Activated CD8-positive, alpha-beta memory T cell treated with anti-CD3 and anti-CD28 coated beads for 36 hours (primary cell): ENCODE results near the gene NUP37. TPM values are rescaled to one million over a fixed set of nuclear protein-coding genes. Genes with fewer than 3 reads are reported as not detected.
"Not testable (repeated sequence)": the region's sequence is repeated elsewhere in the genome, so short reads cannot be mapped to it uniquely, and the experiment has no call there.

ENCODE experiments used
- CTCF ChIA-PET: fragments of 350-600 bp; sonication (Branson Sonifier 250); formaldehyde crosslinking; loops from one replicate; lab custom pipeline; 2021; ENCODE audit warnings: antibody characterized with exemption; lab: Charles Lee
- POLR2A ChIA-PET: fragments of 350-600 bp; sonication (Branson Sonifier 250); formaldehyde crosslinking; loops from one replicate; lab custom pipeline; 2021; ENCODE audit warnings: antibody characterized with exemption; lab: Charles Lee
- total RNA-seq, 2 experiments: library from RNA; stranded (reverse); gene quantifications; one replicate each; pipeline ENCODE4 v1.2.3, GENCODE V29; 2021

The NUP37 gene
- 10 to 100 TPM; 90.3 to 92.6 TPM for total RNA-seq

GRCh38 chr12:102119674-102120563 is at the start of gene NUP37, which contains the start of gene PARPBP:
Gene NUP37, minus strand, starts transcription at chr12:102120114. Its CDS starts 1,596 bp downstream, at chr12:102118518.
Gene PARPBP, plus strand, starts transcription at chr12:102120183. Its CDS starts 3,706 bp downstream, at chr12:102123889.
- ChIA-PET POLR2A (no interaction called here), CTCF (interaction anchor here (1.9 kb wide), 1 partner anchor 24 kb away, joined by 6 read pairs; no protein-coding TSS in a partner anchor)

- POLR2A ChIA-PET: no interaction called here
- CTCF ChIA-PET: no interaction called here
Measured at GRCh38 chr12:102167821-102168604, 48.1 kb upstream of the NUP37 start.

GRCh38 chr12:102163383-102163782 is 43.5 kb upstream of the NUP37 start:
- CTCF ChIA-PET: interaction anchor here (0.5 kb wide), 1 partner anchor 27 kb away, joined by 3 read pairs; no protein-coding TSS in a partner anchor

GRCh38 chr12:102155206-102155605 is 35.3 kb upstream of the NUP37 start:
- POLR2A ChIA-PET, CTCF ChIA-PET: not testable (repeated sequence)

More at GRCh38 chr12:102163383-102163782, 43.5 kb upstream of the NUP37 start:
- POLR2A ChIA-PET: no interaction called here

GRCh38 chr12:102147062-102147587 is 27.2 kb upstream of the NUP37 start:
- CTCF ChIA-PET, POLR2A ChIA-PET: not testable (repeated sequence)

- CTCF ChIA-PET: no interaction called here
Measured at GRCh38 chr12:102144221-102144620, 24.3 kb upstream of the NUP37 start.

GRCh38 chr12:102142866-102143373 is 23.0 kb upstream of the NUP37 start:
- POLR2A ChIA-PET, CTCF ChIA-PET: not testable (repeated sequence)

More at GRCh38 chr12:102144221-102144620, 24.3 kb upstream of the NUP37 start:
- POLR2A ChIA-PET: no interaction called here

GRCh38 chr12:102137619-102138018 is 17.7 kb upstream of the NUP37 start:
- CTCF ChIA-PET: not testable (repeated sequence)
- POLR2A ChIA-PET: interaction anchor here (0.7 kb wide), 1 partner anchor 130 kb away, joined by 3 read pairs; no protein-coding TSS in a partner anchor

GRCh38 chr12:102131442-102131841 is 11.5 kb upstream of the NUP37 start:
- POLR2A ChIA-PET, CTCF ChIA-PET: not testable (repeated sequence)

- CTCF ChIA-PET, POLR2A ChIA-PET: not testable (repeated sequence)
Measured at GRCh38 chr12:102130720-102131119, 10.8 kb upstream of the NUP37 start.

GRCh38 chr12:102121328-102121727 is 1.4 kb upstream of the NUP37 start:
- ChIA-PET POLR2A (interaction anchor here (0.7 kb wide), 1 partner anchor 265 kb away, joined by 10 read pairs; no protein-coding TSS in a partner anchor), CTCF (interaction anchor here (0.6 to 0.7 kb wide), 2 partner anchors 79 to 318 kb away, joined by 3 to 5 read pairs; no protein-coding TSS in a partner anchor)

- ChIA-PET POLR2A (interaction anchor here (0.7 kb wide), 1 partner anchor 264 kb away, joined by 10 read pairs; no protein-coding TSS in a partner anchor), CTCF (no interaction called here)
Measured at GRCh38 chr12:102120886-102121285, 972 bp upstream of the NUP37 start.

GRCh38 chr12:102120564-102120873 is 605 bp upstream of the NUP37 start:
- CTCF ChIA-PET: interaction anchor here (1.9 kb wide), 1 partner anchor 25 kb away, joined by 6 read pairs; no protein-coding TSS in a partner anchor
- POLR2A ChIA-PET: no interaction called here

- ChIA-PET CTCF (interaction anchor here (0.6 to 1.9 kb wide), 2 partner anchors 23 to 429 kb away, joined by 4 to 6 read pairs; no protein-coding TSS in a partner anchor), POLR2A (no interaction called here)
Measured at GRCh38 chr12:102118874-102119273, 1.0 kb downstream of the NUP37 start.

GRCh38 chr12:102116392-102116791 is 3.5 kb downstream of the NUP37 start:
- POLR2A ChIA-PET: no interaction called here
- CTCF ChIA-PET: interaction anchor here (0.6 kb wide), 1 partner anchor 299 kb away, joined by 3 read pairs; no protein-coding TSS in a partner anchor

GRCh38 chr12:102114212-102114611 is 5.7 kb downstream of the NUP37 start:
- POLR2A ChIA-PET: no interaction called here
- CTCF ChIA-PET: no interaction called here

GRCh38 chr12:102110782-102111181 is 9.1 kb downstream of the NUP37 start:
- ChIA-PET CTCF (no interaction called here), POLR2A (no interaction called here)

- ChIA-PET CTCF (no interaction called here), POLR2A (no interaction called here)
Measured at GRCh38 chr12:102107970-102108369, 11.9 kb downstream of the NUP37 start.

GRCh38 chr12:102106905-102107304 is 13.0 kb downstream of the NUP37 start:
- ChIA-PET POLR2A (no interaction called here), CTCF (no interaction called here)
